GM12875 (cell line): ENCODE data around the gene STAM2.

Source experiments
- H3K4me3 ChIP-seq: one replicate; pipeline ENCODE4 v1.5.1; 2011; ENCODE audit warnings: low read depth, low read length, control low read depth
- TF ChIP-seq, protein P1 (sequence below): IDR thresholded peaks from 2 replicates; pipeline ENCODE4 v1.5.1; 2011; ENCODE audit warnings: low read depth, mild to moderate bottlenecking, control low read depth, inconsistent platforms, low read length, moderate library complexity, borderline replicate concordance; ENCODE audit not compliant: insufficient read depth

Gene STAM2

DNA sequence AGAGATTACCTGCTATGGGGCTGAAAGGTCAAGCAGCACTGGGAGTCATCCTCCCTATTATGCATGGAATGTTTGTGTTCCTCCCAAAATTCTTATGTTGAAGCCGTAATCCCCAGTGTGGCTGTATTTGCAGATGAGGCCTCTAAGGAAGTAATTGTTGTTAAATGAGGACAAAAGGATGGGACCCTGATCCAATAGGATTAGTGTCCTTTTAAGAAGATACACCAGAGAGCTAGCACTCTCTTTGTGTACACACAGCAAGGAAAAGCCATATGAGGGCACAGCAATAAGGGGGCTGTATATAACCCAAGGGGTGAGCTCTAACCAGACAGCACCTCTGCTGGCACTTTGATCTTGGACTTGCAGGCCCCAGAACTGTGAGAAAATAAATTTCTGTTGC lies 18.3 kb downstream of the STAM2 start:
- H3K4me3 ChIP-seq, result no peak overlapping the region
- TF ChIP-seq, protein P1, sequence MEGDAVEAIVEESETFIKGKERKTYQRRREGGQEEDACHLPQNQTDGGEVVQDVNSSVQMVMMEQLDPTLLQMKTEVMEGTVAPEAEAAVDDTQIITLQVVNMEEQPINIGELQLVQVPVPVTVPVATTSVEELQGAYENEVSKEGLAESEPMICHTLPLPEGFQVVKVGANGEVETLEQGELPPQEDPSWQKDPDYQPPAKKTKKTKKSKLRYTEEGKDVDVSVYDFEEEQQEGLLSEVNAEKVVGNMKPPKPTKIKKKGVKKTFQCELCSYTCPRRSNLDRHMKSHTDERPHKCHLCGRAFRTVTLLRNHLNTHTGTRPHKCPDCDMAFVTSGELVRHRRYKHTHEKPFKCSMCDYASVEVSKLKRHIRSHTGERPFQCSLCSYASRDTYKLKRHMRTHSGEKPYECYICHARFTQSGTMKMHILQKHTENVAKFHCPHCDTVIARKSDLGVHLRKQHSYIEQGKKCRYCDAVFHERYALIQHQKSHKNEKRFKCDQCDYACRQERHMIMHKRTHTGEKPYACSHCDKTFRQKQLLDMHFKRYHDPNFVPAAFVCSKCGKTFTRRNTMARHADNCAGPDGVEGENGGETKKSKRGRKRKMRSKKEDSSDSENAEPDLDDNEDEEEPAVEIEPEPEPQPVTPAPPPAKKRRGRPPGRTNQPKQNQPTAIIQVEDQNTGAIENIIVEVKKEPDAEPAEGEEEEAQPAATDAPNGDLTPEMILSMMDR, result no peak

DNA sequence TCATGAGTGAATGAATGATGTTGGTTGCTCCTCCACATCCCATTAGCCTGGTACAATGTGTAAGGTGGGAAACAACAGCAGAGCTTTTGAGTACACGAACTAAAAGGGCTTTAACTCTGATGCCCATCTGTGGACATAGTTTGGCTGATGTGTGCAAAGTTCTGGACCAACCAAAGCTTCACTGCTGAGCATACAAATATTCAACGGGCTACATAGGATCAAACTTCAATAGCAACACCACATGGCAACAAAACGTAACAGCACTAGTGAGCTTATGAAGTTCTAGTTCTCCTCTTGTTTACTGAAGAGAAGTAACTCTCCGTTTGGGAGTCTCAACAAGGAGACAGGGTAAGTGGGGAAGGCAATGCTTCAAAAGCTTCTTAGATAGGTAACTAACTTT lies 20.4 kb downstream of the STAM2 start:
- TF ChIP-seq, protein P1, result no peak
- no peak overlapping the region for H3K4me3 ChIP-seq

DNA sequence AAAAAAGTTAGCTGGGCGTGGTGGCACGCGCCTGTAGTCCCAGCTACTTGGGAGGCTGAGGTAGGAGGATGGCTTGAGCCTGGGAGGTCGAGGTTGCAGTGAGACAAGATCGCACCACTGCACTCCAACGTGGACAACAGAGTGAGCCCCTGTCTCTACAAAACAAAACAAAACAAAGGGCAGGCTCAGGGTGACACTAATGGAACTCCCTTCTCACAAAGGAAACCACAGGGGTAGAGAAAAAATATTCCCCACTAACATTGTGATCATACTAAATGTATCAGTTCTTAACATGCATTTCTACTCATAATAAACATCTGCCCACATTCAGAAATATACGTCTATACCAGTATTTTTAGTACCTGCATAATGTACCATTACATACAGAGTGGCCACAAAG lies 21.1 kb downstream of the STAM2 start:
- TF ChIP-seq, protein P1, result no peak
- H3K4me3 ChIP-seq, result no peak overlapping the region

DNA sequence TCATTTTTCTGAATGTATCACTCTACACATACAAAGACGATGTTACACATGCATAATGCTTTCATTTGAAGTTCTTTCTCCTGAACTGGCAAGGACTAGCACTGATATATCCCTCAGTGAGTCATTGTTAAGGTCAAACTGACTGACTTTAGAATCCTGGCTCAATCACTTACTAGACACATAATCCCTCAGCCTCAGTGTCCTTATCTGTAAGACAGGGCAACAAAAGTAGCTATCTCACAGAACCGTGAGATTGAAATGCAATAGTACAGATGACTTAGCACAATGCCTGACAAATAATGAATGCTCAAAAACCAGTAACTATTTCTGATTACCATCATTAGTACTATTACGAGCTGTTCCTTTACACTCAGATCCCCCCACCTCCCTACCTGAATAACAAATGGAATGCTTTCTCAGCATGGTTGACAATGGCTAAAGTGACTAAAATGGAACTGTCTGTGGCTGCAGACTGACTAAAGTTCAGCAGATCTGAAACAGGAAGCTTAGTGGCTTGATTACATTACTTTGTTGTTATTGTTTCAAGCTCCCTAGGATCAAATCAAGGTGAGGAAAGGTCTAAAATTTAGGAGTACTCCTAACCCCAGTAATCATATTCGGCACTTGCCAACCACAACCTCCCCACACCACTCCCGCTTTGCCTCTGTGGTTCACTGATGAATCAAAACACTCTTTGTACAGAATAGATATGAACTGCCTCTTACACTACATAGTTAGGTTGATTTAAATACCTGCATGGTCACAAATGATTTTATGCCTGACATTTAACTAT lies 40.9 kb downstream of the STAM2 start:
- TF ChIP-seq, protein P1, result no peak
- no peak overlapping the region for H3K4me3 ChIP-seq

DNA sequence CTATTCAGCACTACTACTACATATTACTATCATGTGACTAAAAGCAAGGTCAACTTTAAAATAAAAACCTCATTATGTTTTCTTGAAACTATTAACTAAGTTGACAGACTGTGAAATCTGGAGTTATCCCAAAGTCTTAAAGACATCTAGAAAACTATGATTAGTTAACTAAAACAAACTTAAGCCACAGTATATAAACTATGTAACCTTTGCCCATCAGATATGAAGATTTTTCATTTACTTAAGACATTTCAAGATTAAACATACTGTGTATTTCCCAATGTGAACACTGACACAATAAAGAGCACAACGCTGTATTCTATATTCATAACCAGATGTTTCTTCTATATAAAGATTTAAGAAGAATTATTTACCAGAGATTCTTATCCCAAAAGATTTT lies 43.3 kb downstream of the STAM2 start:
- TF ChIP-seq, protein P1, result no peak
- no peak overlapping the region for H3K4me3 ChIP-seq

DNA sequence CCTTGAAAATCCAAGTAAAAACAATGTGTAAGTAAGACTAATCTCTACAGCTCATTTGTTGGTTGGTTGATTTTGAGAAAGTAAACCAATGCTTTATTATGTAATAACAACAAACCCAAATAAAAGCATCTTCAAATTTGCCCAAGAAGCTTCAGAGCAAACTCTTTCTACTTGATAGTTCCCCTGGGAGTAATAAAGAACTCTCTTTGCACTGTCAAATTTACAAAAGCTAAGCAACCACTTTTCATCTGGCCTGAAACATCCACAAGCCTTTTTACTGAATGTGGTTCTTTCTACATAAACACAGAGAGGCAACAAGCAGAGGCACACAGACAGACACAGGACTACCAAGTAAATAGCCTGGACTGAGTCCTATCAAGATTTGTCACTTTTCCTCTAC lies 47.9 kb downstream of the STAM2 start:
- no peak overlapping the region for H3K4me3 ChIP-seq
- TF ChIP-seq, protein P1, result no peak

DNA sequence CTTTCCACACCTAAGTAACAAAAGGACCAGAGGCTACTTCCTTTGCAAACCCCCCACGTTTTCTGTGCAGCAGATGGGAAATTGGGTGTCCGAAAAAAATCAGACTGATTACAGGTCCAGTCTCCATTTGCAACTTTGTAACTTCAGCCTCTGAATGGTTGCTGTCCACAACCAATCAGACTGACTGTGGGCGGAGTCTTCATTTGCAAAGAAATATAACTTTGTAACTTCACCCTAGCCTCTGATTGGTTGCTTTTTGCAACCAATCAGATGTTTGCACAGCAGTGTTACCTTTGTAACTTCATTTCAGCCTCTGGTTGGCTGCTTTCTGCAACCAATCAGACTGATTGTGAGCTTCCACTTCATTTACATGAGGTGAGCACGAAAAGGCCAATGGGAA lies 48.9 kb downstream of the STAM2 start:
- TF ChIP-seq, protein P1, result no peak
- no peak overlapping the region for H3K4me3 ChIP-seq
